GM19035 (cell line): ENCODE measurements around the gene DOCK3.

Source experiments
- ATAC-seq: cut with Tn5 transposase; IDR thresholded peaks from one replicate; pipeline ENCODE4 v1.9.1; 2021; ENCODE audit not compliant: unreplicated experiment

Gene DOCK3

GRCh38 chr3:51395493-51396213 lies 720.9 kb downstream of the DOCK3 start:
- no peak for ATAC-seq

DNA sequence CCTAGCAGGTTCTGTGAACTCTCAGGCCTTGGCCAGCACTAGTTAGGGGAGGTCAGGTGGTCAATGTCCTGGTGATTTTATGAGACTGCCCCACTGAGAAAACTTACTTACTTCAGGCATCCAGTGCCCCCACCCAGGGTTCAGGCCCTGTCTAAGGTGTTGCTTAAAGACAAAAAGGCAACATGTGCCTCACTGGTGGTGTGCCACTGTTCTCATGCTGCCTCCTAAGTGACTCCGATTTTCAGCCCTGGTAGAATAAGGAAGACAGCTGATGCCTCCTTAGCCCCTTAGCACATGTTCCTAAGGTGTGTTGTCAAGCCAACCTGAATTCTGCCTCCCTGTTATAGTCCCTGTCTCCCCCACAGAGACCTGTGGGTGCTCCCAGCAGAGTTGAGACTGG lies 721.7 kb downstream of the DOCK3 start:
- no peak for ATAC-seq

DNA sequence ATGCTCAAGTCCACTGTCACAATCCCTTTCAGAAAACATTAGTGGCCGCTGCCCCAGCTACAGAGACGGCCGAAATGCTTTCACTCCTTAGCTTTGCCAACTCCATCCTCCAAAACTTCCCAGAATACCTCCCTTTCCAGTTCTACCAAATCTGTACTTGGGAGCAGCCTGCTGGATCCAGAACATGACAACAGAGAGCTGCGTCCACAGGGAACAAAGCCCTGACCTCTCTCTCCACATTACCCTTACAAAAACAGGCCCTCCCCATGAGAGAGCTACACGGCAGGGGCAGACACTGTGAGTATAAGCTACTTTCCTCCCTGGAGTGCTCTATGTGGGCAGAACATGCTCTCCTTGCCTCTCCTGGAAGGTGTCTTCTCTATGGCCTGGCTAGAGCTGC lies 722.7 kb downstream of the DOCK3 start:
- no peak for ATAC-seq

DNA sequence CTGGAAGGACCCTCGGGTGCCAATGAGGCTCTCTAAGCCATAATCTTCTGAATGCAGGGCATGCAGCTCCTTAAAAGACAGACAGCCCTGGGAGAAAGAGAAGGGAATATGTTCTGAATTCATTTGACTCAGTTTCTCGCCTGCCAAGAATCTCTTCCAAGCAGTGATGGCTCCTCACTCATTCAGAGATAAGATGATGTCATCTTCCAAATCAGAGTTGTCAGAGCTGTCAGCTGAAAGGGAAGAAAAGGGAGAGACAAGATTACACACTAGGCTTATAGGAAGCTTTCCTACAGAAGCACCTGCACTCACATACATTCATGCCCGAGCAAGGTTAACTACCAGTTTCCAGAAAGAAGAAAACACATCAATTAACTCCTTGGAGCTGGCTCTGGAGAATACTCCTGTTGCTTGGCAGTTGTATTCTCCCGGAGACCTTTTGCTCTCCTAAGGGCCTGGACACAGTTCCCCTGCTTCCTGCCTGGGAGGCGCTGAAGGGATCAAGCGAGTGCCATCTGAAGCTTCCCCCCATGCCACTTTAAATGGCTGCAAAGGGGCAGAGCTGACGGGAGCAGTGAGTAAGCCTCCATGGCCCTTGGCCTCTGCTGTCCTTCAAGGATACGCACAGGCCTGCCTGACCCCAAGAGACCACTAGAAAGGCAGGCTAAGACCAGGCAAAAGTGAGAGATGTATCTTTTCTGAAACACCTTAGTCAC lies 724.0 kb downstream of the DOCK3 start:
- ATAC-seq: no peak

GRCh38 chr3:51400166-51400565 lies 725.4 kb downstream of the DOCK3 start:
- no peak for ATAC-seq

- ATAC-seq: no peak
Observed at GRCh38 chr3:51401735-51402134, 727.0 kb downstream of the DOCK3 start.

DNA sequence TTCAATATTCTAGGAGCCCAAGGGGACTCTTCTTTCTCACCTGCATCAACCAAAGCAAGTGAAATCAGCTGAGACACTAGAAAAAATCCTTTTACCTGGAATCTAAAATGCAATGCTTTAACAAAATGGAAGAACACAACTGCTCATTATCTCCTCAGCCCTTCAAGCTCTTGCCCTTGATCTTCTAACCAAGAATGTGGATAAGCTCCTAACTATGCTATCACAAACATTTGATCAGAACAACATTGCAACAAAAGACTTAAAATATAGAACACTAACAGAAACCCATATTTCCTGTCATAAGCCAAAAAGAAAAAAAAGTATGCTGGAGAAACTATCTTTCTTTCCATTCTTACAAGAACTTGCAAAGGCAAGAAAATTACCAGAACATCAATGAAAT lies 728.9 kb downstream of the DOCK3 start:
- no peak for ATAC-seq

DNA sequence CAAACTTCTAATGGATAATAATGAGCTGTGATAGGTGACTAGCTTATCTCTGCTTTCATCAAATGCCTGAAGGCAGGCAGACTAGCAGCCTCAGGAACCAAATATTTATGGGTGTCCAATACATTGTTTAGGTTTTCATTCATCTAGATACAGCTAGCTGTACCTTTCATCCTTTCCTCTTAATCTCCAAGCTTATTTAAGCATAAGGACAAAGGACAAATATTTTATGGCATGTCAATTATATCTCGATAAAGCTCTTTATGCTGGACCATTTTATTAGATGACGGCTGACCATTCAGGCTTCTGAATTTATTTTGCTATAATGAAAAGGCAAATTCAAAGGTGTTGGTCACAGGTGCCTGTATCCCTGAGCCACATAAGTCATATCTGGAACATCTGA lies 733.3 kb downstream of the DOCK3 start:
- ATAC-seq: no peak

DNA sequence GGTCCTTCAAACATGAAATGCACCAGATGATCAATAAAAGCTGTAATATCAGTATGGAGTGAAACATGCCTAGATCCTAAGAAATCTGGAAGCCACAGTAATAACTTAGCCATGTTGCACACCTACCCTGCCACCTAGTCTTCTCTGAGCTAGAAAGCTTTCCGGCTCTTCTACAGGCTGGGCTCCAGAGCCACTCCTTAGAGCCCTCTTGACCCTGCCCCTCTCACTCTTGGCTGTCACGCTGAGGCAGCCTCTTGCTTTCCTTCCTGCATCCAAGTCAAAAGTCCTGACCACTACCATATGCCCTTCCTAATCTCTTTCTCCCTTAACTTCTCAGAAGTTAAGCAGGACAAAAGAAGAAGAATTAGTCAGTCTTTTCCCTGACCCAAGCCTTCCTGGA lies 734.1 kb downstream of the DOCK3 start:
- no peak for ATAC-seq

DNA sequence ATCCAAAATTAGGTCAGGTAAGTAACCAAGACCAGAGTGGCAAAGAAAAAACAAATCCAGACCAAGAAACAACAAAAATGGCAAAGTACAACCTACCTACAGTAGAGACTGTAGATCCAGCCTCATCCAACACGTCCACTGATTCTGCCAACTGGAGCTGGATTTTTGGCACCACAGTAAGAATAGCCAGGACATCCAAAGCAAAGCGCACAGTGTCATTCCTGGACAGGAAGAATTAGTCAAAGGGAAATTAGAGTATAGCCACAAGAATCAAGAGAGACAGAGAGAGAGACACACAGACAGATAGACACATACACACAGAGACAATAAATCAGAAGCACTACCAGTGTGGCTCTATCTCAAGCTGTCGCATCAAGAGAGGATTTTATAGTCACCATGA lies 747.5 kb downstream of the DOCK3 start:
- ATAC-seq: no peak

- ATAC-seq: no peak
Observed at GRCh38 chr3:51426921-51427320, 752.2 kb downstream of the DOCK3 start.

DNA sequence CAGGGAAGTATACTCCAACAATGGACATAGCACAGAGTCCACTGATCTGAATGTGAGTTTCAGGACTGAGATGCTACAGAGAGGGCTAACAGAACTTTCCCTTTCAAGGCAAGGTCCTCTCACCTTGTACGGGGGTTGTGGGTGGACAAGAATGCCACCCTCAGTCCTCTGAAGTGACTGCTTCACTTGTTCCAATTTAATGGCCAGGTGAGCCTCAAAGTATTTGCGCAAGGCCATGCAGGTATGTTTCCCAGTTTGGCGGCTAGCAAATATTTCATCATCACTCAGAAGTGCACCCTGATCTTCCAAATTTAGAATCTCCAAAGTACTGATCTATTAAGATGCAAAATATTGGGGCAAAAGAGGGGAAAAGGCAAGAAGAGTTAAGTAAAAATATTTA lies 754.4 kb downstream of the DOCK3 start:
- ATAC-seq: no peak
